Aorta (tissue), 5 donors: ENCODE results near the gene DEDD. TPM values are rescaled to one million over a fixed set of nuclear protein-coding genes. Genes with fewer than 3 reads are reported as not detected.

Experiments used
- ATAC-seq: fragments of 200-7000 bp; cut with Tn5 transposase; one replicate; pipeline ENCODE4 v1.9.1; 2022; ENCODE audit warnings: moderate library complexity; ENCODE audit not compliant: low FRiP score
- DNase-seq, 2 donors: peaks; one replicate each; pipeline ENCODE4 v3.0.0-alpha.2; 2020
- H3K27ac ChIP-seq, 2 donors: one replicate each; pipeline ENCODE4 v1.5.1; 2013; ENCODE audit warnings: low read length in 2 of 2, mild to moderate bottlenecking in 2 of 2, moderate library complexity in 2 of 2, control low read depth in 1 of 2, inconsistent platforms in 1 of 2, low read depth in 1 of 2
- H3K27me3 ChIP-seq, 2 donors: one replicate each; pipeline ENCODE4 v1.6.1; 2013; ENCODE audit warnings: control low read depth in 1 of 2, low read length in 1 of 2, mild to moderate bottlenecking in 1 of 2, moderate library complexity in 1 of 2; ENCODE audit not compliant: insufficient read depth in 2 of 2, control insufficient read depth in 1 of 2
- H3K36me3 ChIP-seq, 2 donors: one replicate each; pipeline ENCODE4 v1.6.1; 2013; ENCODE audit warnings: control low read depth in 1 of 2, low read length in 1 of 2, mild to moderate bottlenecking in 1 of 2; ENCODE audit not compliant: insufficient read depth in 2 of 2, control insufficient read depth in 1 of 2
- H3K4me1 ChIP-seq, 2 donors: one replicate each; pipeline ENCODE4 v1.6.1; 2013; ENCODE audit warnings: low read length in 2 of 2, control low read depth in 1 of 2, mild to moderate bottlenecking in 1 of 2, moderate library complexity in 1 of 2; ENCODE audit not compliant: insufficient read depth in 2 of 2, control insufficient read depth in 1 of 2
- H3K4me3 ChIP-seq, 2 donors: one replicate each; pipeline ENCODE4 v1.5.1; 2013; ENCODE audit warnings: low read length in 2 of 2, control low read depth in 1 of 2, mild to moderate bottlenecking in 1 of 2
- H3K9me3 ChIP-seq: one replicate; pipeline ENCODE4 v1.6.1; 2013; ENCODE audit warnings: mild to moderate bottlenecking, low read length; ENCODE audit not compliant: control insufficient read depth
- WGBS, 2 donors: extraction: QIAGEN DNeasy Blood & Tissue Kit; methylation state at CpG; one replicate each; pipeline ENCODE4 v1.1.7; 2013; 5-methylcytosine and 5-hydroxymethylcytosine counted together
- intact Hi-C, 2 donors: fragments of 100-400 bp; cut with DNase I; formaldehyde crosslinking; loops; one replicate each; pipeline versions ENCODE4 v1.14.2 to v1.15.0; 2022
- polyA plus RNA-seq, 2 donors: library from polyadenylated mRNA; stranded (reverse); fragments of 200-250 nt; gene quantifications; one replicate each; pipeline ENCODE4 v1.2.3, GENCODE V29; 2013
- total RNA-seq, 2 donors: library from RNA; stranded (reverse); fragmentation: NEBNext Ultra II Directional; extraction: Animal tissue kit (Norgen Biotek cat#: 25700); gene quantifications; one replicate each; pipeline ENCODE4 v1.2.1, GENCODE V29; 2021
- donor health status: healthy with polysubstance abuse.
- donor health status: Bipolar disorder and iron deficiency.
- donor health status: DM: no; HTN: no; CAD: no.
- donor health status: DM: no; HTN: no; CAD: no.
- donor health status: DM: yes; HTN: yes; CAD: no.

The DEDD gene
- total and polyA plus RNA-seq, 4 donors: 25.2 to 46.8 (median 42.2) TPM

- intact Hi-C loops: loop anchor here in 1 of 2 donors (5.0 kb wide), 1 partner anchor 99 kb away; no protein-coding TSS in a partner anchor
- Histone ChIP-seq H3K4me3 (no peak overlapping the region), H3K36me3 (no peaks in the 10 kb centered on the region), H3K27ac (no peak overlapping the region), H3K27me3 (no peaks in the 10 kb centered on the region), H3K9me3 (no peaks in the 10 kb centered on the region), H3K4me1 (peaks cover 0 to 2% of the 10 kb centered on the region in 2 donors)
- no peak for ATAC-seq
- 96 to 97% methylated on average over 2 of the region's 2 CpGs for WGBS, 2 donors
- no peak for DNase-seq
These were observed 36.5 kb downstream of the DEDD start for GRCh38 chr1:161096015-161096414.

GRCh38 chr1:161095230-161095629 is 37.2 kb downstream of the DEDD start:
- Histone ChIP-seq H3K27me3 (no peaks in the 10 kb centered on the region), H3K4me3 (no peak overlapping the region), H3K36me3 (no peaks in the 10 kb centered on the region), H3K4me1 (peaks cover 0 to 2% of the 10 kb centered on the region in 2 donors), H3K9me3 (no peaks in the 10 kb centered on the region), H3K27ac (no peak overlapping the region)
- WGBS, 2 donors: 92 to 94% methylated on average over 6 of the region's 6 CpGs
- intact Hi-C loops: loop anchor here in 1 of 2 donors (5.0 kb wide), 1 partner anchor 98 kb away; no protein-coding TSS in a partner anchor
- no peak for DNase-seq
- no peak for ATAC-seq

GRCh38 chr1:161094481-161094880 is 38.0 kb downstream of the DEDD start:
- DNase-seq (no peak), ATAC-seq (no peak)
- no peaks in the 10 kb centered on the region for H3K36me3 ChIP-seq
- peaks cover 0 to 2% of the 10 kb centered on the region in 2 donors for H3K4me1 ChIP-seq
- intact Hi-C loops: loop anchor here in 1 of 2 donors (5.0 kb wide), 1 partner anchor 97 kb away; no protein-coding TSS in a partner anchor
- no peak overlapping the region for H3K4me3 ChIP-seq
- no peaks in the 10 kb centered on the region for H3K27me3 ChIP-seq
- WGBS, 2 donors: 95 to 97% methylated on average over 13 to 14 of the region's 14 CpGs
- H3K27ac ChIP-seq: no peak overlapping the region
- H3K9me3 ChIP-seq: no peaks in the 10 kb centered on the region

GRCh38 chr1:161092621-161093028 is 39.8 kb downstream of the DEDD start:
- no peak overlapping the region for H3K4me3 ChIP-seq
- DNase-seq (no peak), ATAC-seq (no peak)
- H3K27ac ChIP-seq: no peak overlapping the region
- H3K9me3 ChIP-seq: no peaks in the 10 kb centered on the region
- H3K36me3 ChIP-seq: no peaks in the 10 kb centered on the region
- H3K27me3 ChIP-seq: no peaks in the 10 kb centered on the region
- intact Hi-C loops: loop anchor here in 1 of 2 donors (5.0 kb wide), 1 partner anchor 95 kb away; no protein-coding TSS in a partner anchor
- WGBS, 2 donors: 82 to 90% methylated on average over 3 of the region's 3 CpGs
- H3K4me1 ChIP-seq: peaks cover 0 to 2% of the 10 kb centered on the region in 2 donors

- Histone ChIP-seq H3K27me3 (no peaks in the 10 kb centered on the region), H3K4me1 (no peaks in the 10 kb centered on the region), H3K4me3 (no peak overlapping the region), H3K27ac (no peak overlapping the region), H3K36me3 (no peaks in the 10 kb centered on the region), H3K9me3 (no peaks in the 10 kb centered on the region)
- ATAC-seq: no peak
- intact Hi-C loops: loop anchor here in 1 of 2 donors (5.0 kb wide), 1 partner anchor 95 kb away; no protein-coding TSS in a partner anchor
- 88 to 92% methylated on average over 7 of the region's 7 CpGs for WGBS, 2 donors
- no peak for DNase-seq
These were observed 40.5 kb downstream of the DEDD start for GRCh38 chr1:161091796-161092507.

- Histone ChIP-seq H3K4me1 (no peaks in the 10 kb centered on the region), H3K27me3 (no peaks in the 10 kb centered on the region), H3K27ac (no peak overlapping the region), H3K4me3 (no peak overlapping the region), H3K9me3 (no peaks in the 10 kb centered on the region), H3K36me3 (no peaks in the 10 kb centered on the region)
- 82 to 86% methylated on average over 5 of the region's 5 CpGs for WGBS, 2 donors
- DNase-seq (no peak), ATAC-seq (no peak)
- intact Hi-C loops: loop anchor here in 1 of 2 donors (5.0 kb wide), 1 partner anchor 94 kb away; no protein-coding TSS in a partner anchor
These were observed 41.4 kb downstream of the DEDD start for GRCh38 chr1:161091093-161091492.

- Histone ChIP-seq H3K27me3 (no peaks in the 10 kb centered on the region), H3K4me1 (no peaks in the 10 kb centered on the region), H3K27ac (no peak overlapping the region), H3K9me3 (no peaks in the 10 kb centered on the region), H3K4me3 (no peak overlapping the region), H3K36me3 (no peaks in the 10 kb centered on the region)
- 75 to 80% methylated on average over 3 of the region's 3 CpGs for WGBS, 2 donors
- intact Hi-C loops: loop anchor here in 1 of 2 donors (5.0 kb wide), 1 partner anchor 93 kb away; no protein-coding TSS in a partner anchor
- DNase-seq (no peak), ATAC-seq (no peak)
These were observed 41.9 kb downstream of the DEDD start for GRCh38 chr1:161090617-161091016.

GRCh38 chr1:161089938-161090337 is 42.5 kb downstream of the DEDD start:
- no peaks in the 10 kb centered on the region for H3K4me1 ChIP-seq
- no peaks in the 10 kb centered on the region for H3K27me3 ChIP-seq
- H3K27ac ChIP-seq: no peak overlapping the region
- DNase-seq (no peak), ATAC-seq (no peak)
- H3K36me3 ChIP-seq: no peaks in the 10 kb centered on the region
- intact Hi-C loops: loop anchor here in 1 of 2 donors (5.0 kb wide), 1 partner anchor 93 kb away; no protein-coding TSS in a partner anchor
- H3K9me3 ChIP-seq: no peaks in the 10 kb centered on the region
- WGBS, 2 donors: 96% methylated on average over 5 of the region's 5 CpGs
- no peak overlapping the region for H3K4me3 ChIP-seq
